AG04450 (cell line): ENCODE measurements around the gene KRTAP4-1. TPM values are rescaled to one million over a fixed set of nuclear protein-coding genes. Genes with fewer than 3 reads are reported as not detected.

Experiments
- CTCF ChIA-PET: fragments of 300-600, 350-600 bp; formaldehyde crosslinking; extraction: SDS; loops from one replicate; lab custom pipeline; 2022; ENCODE audit warnings: antibody characterized with exemption, inconsistent platforms; lab: Charles Lee
- POLR2A ChIA-PET: fragments of 350-600 bp; formaldehyde crosslinking; extraction: SDS; loops from one replicate; lab custom pipeline; 2021; ENCODE audit warnings: antibody characterized with exemption, inconsistent platforms; lab: Yijun Ruan, JAX
- DNase-seq: peaks from one replicate; pipeline ENCODE4 v3.0.0-alpha.2; 2011; ENCODE audit warnings: low read depth, low spot score
- H3K27ac ChIP-seq: one replicate; pipeline ENCODE4 v1.5.1; 2012; ENCODE audit warnings: low read depth, low read length, control low read depth
- H3K27me3 ChIP-seq: one replicate; pipeline ENCODE4 v1.6.0; 2012; ENCODE audit warnings: low read length; ENCODE audit not compliant: control insufficient read depth, insufficient read depth
- H3K4me3 ChIP-seq: 2 replicates; pipeline ENCODE4 v1.5.1; 2011; ENCODE audit warnings: mild to moderate bottlenecking, low read depth, low read length, control low read depth
- H3K9me3 ChIP-seq: 2 replicates; pipeline ENCODE4 v1.5.1; 2012; ENCODE audit warnings: low read length; ENCODE audit not compliant: control insufficient read depth, insufficient read depth
- CTCF ChIP-seq: IDR thresholded peaks from 2 replicates; pipeline ENCODE4 v1.5.1; 2011; ENCODE audit warnings: low read depth, low read length, control low read depth, inconsistent platforms
- polyA plus RNA-seq: library from polyadenylated mRNA; depleted of rRNA; stranded (reverse); fragments of >200 nt; gene quantifications from 2 replicates; pipeline ENCODE4 v1.2.3, GENCODE V29; 2011

The KRTAP4-1 gene
- polyA plus RNA-seq, 1 experiment = not detected

DNA sequence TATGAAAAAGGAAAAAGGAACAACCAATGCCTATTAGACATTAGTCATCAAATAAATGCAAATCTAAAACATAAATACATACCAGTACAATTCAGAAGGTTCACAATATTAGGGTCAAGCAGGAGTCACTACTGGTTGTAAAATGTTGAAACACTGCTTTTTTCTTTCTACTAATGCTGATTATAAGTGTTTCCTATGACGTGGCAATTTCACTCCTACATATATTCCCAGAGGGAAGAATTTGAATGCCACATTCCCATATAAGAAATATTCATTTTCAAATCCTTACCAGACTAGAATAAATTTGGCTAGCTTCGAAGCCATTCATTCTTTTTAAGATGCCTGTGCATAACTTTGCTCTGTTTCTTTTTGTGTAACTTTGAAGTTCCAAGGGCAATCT, 39.1 kb upstream of the KRTAP4-1 start:
- H3K27me3 ChIP-seq = no peaks in the 10 kb centered on the region
- ChIA-PET POLR2A (no interaction called here), CTCF (no interaction called here)
- no peak overlapping the region for H3K27ac ChIP-seq
- no peak for TF ChIP-seq CTCF
- no peaks in the 10 kb centered on the region for H3K9me3 ChIP-seq
- H3K4me3 ChIP-seq = no peak overlapping the region
- no peak for DNase-seq

DNA sequence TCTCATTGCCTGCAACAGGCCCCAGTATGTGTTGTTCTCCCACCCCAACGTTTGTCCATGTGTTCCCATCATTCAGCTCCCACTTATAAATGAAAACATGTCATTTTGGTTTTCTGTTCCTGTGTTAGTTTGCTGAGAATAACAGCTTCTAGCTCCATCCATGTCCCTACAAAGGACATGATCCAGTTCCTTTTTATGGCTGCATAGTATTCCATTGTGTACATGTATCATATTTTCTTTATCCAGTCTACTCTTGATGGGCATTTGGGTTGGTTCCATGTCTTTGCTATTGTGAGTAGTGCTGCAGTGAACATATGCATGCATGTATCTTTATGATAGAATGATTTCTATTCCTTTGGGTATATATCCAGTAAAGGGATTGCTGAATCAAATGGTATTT, 31.0 kb upstream of the KRTAP4-1 start:
- no peak for TF ChIP-seq CTCF
- DNase-seq = no peak
- Histone ChIP-seq H3K27ac (no peak overlapping the region), H3K9me3 (no peaks in the 10 kb centered on the region), H3K4me3 (no peak overlapping the region), H3K27me3 (no peaks in the 10 kb centered on the region)
- ChIA-PET CTCF (no interaction called here), POLR2A (no interaction called here)

DNA sequence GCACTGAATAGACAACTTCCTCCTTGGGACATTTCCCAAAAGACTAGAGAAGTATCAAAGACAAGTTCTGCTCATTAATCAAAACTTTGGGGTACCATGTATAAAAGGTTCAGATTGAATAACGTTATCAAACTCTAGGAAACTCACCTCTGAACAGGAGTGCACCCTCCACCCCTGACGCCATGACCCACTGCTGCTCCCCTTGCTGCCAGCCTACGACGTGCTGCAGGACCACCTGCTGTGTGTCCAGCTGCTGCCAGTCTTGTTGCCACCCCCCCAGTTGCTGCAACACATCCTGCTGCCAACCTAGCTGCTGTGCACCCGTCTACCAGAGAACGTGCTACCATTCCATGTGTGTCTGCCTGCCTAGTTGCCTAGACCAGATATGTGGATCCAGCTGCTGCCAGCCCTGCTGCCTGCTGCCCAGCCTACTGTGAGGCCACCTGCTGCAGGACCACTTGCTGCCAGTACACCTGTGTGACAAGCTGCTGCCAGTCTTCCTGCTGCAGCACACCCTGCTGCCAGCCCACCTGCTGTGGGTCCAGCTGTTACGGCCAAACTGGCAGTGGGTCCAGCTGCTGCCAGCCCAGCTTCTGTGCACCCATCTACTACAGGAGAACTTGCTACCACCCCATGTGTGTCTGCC, 27.9 kb upstream of the KRTAP4-1 start:
- DNase-seq = no peak
- ChIA-PET CTCF (no interaction called here), POLR2A (no interaction called here)
- H3K27me3 ChIP-seq = peaks cover 4% of the 10 kb centered on the region
- peak overlapping the region; percentile 21 for H3K27ac ChIP-seq
- H3K9me3 ChIP-seq = no peaks in the 10 kb centered on the region
- no peak overlapping the region for H3K4me3 ChIP-seq
- TF ChIP-seq CTCF = no peak

GRCh38 chr17:41211845-41212466, 27.2 kb upstream of the KRTAP4-1 start:
- ChIA-PET POLR2A (no interaction called here), CTCF (no interaction called here)

More at GRCh38 chr17:41211845-41212466, 27.2 kb upstream of the KRTAP4-1 start:
- TF ChIP-seq CTCF = no peak
- Histone ChIP-seq H3K9me3 (no peaks in the 10 kb centered on the region), H3K27ac (no peak overlapping the region), H3K4me3 (no peak overlapping the region), H3K27me3 (peaks cover 4% of the 10 kb centered on the region)
- DNase-seq = peak; percentile 10
